ENCODE measurements around the gene SETD2. TPM values are rescaled to one million over a fixed set of nuclear protein-coding genes. Genes with fewer than 3 reads are reported as not detected.

The SETD2 gene
- total and polyA plus RNA-seq, 9 of the 15 experiments (the other 6 are each of a cell fraction or from before 2014, with no cell fraction given), result 8.2 to 44.0 (median 33.6) TPM

DNA sequence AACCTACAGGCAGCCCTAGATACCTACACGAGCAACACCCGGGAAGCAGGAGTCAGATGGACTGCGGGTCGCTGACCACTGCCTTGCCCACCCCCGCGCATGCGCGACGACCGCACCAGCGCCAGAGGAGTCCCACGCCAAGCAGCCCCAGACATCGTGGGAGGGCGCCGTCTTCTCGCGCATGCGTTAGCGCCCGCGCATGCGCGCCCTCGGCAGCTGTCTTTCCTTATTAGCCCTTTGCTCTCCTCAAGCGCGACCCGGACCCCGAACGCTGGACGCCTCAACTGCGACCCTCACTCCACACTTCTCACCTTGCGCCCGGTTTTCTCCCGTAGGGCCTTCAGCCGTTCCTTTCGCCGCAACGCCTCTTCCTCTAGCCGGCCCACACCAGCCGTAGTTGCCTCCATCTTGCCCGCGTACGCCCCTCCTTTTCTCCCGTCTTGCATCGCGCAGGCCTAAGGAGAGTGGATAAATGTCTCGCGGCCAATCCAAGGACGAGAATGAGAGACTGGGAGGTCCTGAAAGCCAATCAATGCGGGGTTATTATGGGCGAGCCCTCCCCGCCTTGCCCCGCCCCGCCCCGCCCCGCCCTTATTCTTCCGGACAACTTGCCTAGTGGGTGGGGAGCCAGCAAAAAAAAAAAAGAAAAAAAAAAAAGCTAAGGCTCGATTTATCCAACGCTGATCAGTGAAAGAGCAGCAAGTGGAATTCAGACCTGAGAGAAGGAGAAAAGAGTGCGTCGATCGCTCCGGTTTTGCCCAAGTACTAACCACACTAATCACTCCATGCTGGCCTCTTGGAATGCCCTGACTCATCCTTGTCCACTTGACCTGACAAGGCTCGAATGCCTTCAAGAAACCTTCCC lies 187.4 kb downstream of the SETD2 start, which contains the start of gene CCDC12 (continued):
- TF ChIP-seq DEAF1 (CRISPR knock-in tag; IDR thresholded peaks at IDR 0.05), result peak; percentile 5; the same call in 1 of the 2 replicates
- peak; percentile 45; the same call in 1 of the 2 replicates for TF ChIP-seq MECOM (CRISPR knock-in tag; IDR thresholded peaks at IDR 0.05)
- TF ChIP-seq ZNF436 (CRISPR knock-in tag; IDR thresholded peaks at IDR 0.05), result peak; percentile 49
- peak; percentile 38; the same call in 1 of the 2 replicates for TF ChIP-seq CBFA2T3 (IDR thresholded peaks at IDR 0.05)
- TF ChIP-seq KAT8 (IDR thresholded peaks at IDR 0.05; ENCODE audit: low read depth), result no peak
- TF ChIP-seq ZFP91 (CRISPR knock-in tag; IDR thresholded peaks at IDR 0.05), result 0 out of 2 replicates have a peak, but pooled peaks have one; percentile 52
- TF ChIP-seq SRSF7 (optimal IDR thresholded peaks at IDR 0.05; ENCODE audit: low read depth, low read length), result no peak
- TF ChIP-seq U2AF2 (optimal IDR thresholded peaks at IDR 0.05; ENCODE audit: low read depth, low read length), result no peak
- TF ChIP-seq BCL6 (CRISPR knock-in tag; IDR thresholded peaks at IDR 0.05), result no peak
- peak; percentile 83; the same call in 1 of the 2 replicates for TF ChIP-seq BACH1 (tag; IDR thresholded peaks at IDR 0.05)
- TF ChIP-seq, protein P1, sequence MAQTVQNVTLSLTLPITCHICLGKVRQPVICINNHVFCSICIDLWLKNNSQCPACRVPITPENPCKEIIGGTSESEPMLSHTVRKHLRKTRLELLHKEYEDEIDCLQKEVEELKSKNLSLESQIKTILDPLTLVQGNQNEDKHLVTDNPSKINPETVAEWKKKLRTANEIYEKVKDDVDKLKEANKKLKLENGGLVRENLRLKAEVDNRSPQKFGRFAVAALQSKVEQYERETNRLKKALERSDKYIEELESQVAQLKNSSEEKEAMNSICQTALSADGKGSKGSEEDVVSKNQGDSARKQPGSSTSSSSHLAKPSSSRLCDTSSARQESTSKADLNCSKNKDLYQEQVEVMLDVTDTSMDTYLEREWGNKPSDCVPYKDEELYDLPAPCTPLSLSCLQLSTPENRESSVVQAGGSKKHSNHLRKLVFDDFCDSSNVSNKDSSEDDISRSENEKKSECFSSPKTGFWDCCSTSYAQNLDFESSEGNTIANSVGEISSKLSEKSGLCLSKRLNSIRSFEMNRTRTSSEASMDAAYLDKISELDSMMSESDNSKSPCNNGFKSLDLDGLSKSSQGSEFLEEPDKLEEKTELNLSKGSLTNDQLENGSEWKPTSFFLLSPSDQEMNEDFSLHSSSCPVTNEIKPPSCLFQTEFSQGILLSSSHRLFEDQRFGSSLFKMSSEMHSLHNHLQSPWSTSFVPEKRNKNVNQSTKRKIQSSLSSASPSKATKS (CRISPR knock-in tag; IDR thresholded peaks at IDR 0.05), result 0 out of 2 replicates have a peak, but pooled peaks have one; percentile 51
- peak; percentile 57 to 89; a peak in 3 of 4 replicates for TF ChIP-seq TBL1XR1 (IDR thresholded peaks at IDR 0.05; ENCODE audit: low read length in 2 of 2)
- TF ChIP-seq SRSF1 (IDR thresholded peaks at IDR 0.05; ENCODE audit: low read depth, low read length), result no peak
- peak; percentile 35; the same call in 1 of the 2 replicates for TF ChIP-seq RHOXF2B (CRISPR knock-in tag; conservative IDR thresholded peaks at IDR 0.05)
- peak; percentile 94 for TF ChIP-seq EGR1 (conservative IDR thresholded peaks at IDR 0.05)
- TF ChIP-seq RBBP5 (IDR thresholded peaks at IDR 0.05; ENCODE audit: borderline replicate concordance, insufficient read depth, low read length, poor library complexity, severe bottlenecking), result peak; percentile 99
- 0 out of 2 replicates have a peak, but pooled peaks have one; percentile 6 for TF ChIP-seq ZNF75A (CRISPR knock-in tag; IDR thresholded peaks at IDR 0.05)
- TF ChIP-seq ZNF398 (CRISPR knock-in tag; IDR thresholded peaks at IDR 0.05), result no peak
